ENCODE results near the gene CPLX1. TPM values are rescaled to one million over a fixed set of nuclear protein-coding genes. Genes with fewer than 3 reads are reported as not detected.

Gene CPLX1
- total RNA-seq, 1 donor, result not detected

- no peak overlapping the region for H2AFZ ChIP-seq (ENCODE audit: low read length)
- TF ChIP-seq CTCF (IDR thresholded peaks at IDR 0.05; ENCODE audit: extremely low read depth, low read depth, low read length), result no peak
- DNase-seq (ENCODE audit: insufficient read length, low spot score, missing footprints), result peak; percentile 41
- no peaks in the 10 kb centered on the region for H4K20me1 ChIP-seq (ENCODE audit: insufficient read depth, low read length)
- H3K27me3 ChIP-seq (ENCODE audit: insufficient read depth, low read length), result peaks cover 8% of the 10 kb centered on the region
- no peaks in the 10 kb centered on the region for H3K79me2 ChIP-seq (ENCODE audit: insufficient read depth, low read length)
- H3K36me3 ChIP-seq (ENCODE audit: insufficient read depth, low read length), result no peaks in the 10 kb centered on the region
- no peaks in the 10 kb centered on the region for H3K4me1 ChIP-seq (ENCODE audit: insufficient read depth, low read length)
- H3K4me2 ChIP-seq (ENCODE audit: insufficient read depth, low read length), result no peak overlapping the region
- H3K9me3 ChIP-seq (ENCODE audit: low read depth, low read length), result peaks cover 9% of the 10 kb centered on the region
- no peak overlapping the region for H3K27ac ChIP-seq (ENCODE audit: low read depth, low read length)
- H3K4me3 ChIP-seq (ENCODE audit: insufficient read depth, low read length), result no peak overlapping the region
These were observed 11.8 kb upstream of the CPLX1 start for GRCh38 chr4:837772-838171.

DNA sequence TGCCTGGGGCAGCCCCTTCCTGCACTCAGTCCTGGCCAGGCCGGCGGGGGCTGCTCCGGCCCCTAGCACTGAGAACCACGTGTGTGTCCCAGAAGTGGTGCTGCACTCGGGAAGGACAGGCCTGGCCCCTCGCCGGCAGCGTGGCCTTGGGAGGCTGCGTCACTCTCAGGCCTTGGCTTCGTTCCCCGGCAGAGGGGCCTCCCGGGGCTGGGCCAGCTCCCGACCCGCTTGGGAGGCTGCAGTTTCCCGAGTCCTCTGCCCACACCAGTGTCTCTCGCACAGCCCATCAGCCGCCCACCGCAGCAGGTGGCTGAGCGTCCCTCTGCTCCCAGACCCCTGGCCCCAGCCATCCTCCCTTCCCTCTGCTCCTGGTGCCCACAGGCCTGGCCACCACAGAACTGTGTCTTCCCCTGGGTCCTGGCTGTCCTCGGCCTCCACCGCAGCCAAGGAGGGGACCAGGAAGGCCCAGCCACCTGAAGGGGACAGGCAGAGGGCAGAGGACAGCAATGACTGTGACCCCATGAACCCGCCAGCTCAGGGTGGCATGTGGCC is 10.9 kb upstream of the CPLX1 start:
- Histone ChIP-seq H3K79me2 (ENCODE audit: insufficient read depth, low read length) (no peaks in the 10 kb centered on the region), H3K4me2 (ENCODE audit: insufficient read depth, low read length) (no peak overlapping the region), H3K4me1 (ENCODE audit: insufficient read depth, low read length) (no peaks in the 10 kb centered on the region), H3K27me3 (ENCODE audit: insufficient read depth, low read length) (peaks cover 9% of the 10 kb centered on the region), H4K20me1 (ENCODE audit: insufficient read depth, low read length) (no peaks in the 10 kb centered on the region), H2AFZ (ENCODE audit: low read length) (no peak overlapping the region), H3K4me3 (ENCODE audit: insufficient read depth, low read length) (no peak overlapping the region), H3K27ac (ENCODE audit: low read depth, low read length) (no peak overlapping the region), H3K36me3 (ENCODE audit: insufficient read depth, low read length) (no peaks in the 10 kb centered on the region), H3K9me3 (ENCODE audit: low read depth, low read length) (peaks cover 9% of the 10 kb centered on the region)
- DNase-seq (ENCODE audit: insufficient read length, low spot score, missing footprints), result peak; percentile 75
- TF ChIP-seq CTCF (IDR thresholded peaks at IDR 0.05; ENCODE audit: extremely low read depth, low read depth, low read length), result no peak

DNA sequence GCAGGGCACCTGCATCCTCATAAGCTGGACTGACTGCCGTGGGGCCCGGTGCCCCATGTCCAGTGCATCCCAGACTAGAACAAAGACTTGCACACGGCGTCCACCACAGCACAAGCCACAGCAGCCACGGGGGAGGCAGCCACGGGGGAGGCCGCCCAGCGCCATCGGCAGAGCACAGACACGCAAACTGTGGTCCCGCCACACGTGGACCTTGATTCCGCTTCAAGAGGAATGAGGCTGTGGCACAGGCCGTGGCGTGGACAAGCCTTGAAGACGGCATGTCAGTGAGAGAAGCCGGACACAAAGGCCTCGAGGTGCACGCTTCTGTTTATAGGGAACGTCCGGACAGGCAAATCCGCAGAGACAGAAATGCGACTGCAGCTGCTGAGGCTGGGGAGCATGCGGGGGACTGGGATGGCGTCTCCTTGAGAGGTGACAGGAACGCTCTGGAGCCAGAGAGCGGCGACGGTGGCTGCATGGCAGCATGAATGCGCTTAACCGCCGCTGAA is 10.1 kb upstream of the CPLX1 start:
- DNase-seq (ENCODE audit: insufficient read length, low spot score, missing footprints), result peak; percentile 81
- no peak for TF ChIP-seq CTCF (IDR thresholded peaks at IDR 0.05; ENCODE audit: extremely low read depth, low read depth, low read length)
- H3K4me3 ChIP-seq (ENCODE audit: insufficient read depth, low read length), result no peak overlapping the region
- no peaks in the 10 kb centered on the region for H4K20me1 ChIP-seq (ENCODE audit: insufficient read depth, low read length)
- no peak overlapping the region for H2AFZ ChIP-seq (ENCODE audit: low read length)
- H3K27ac ChIP-seq (ENCODE audit: low read depth, low read length), result no peak overlapping the region
- no peaks in the 10 kb centered on the region for H3K4me1 ChIP-seq (ENCODE audit: insufficient read depth, low read length)
- H3K4me2 ChIP-seq (ENCODE audit: insufficient read depth, low read length), result no peak overlapping the region
- H3K27me3 ChIP-seq (ENCODE audit: insufficient read depth, low read length), result peaks cover 9% of the 10 kb centered on the region
- H3K9me3 ChIP-seq (ENCODE audit: low read depth, low read length), result peaks cover 9% of the 10 kb centered on the region
- H3K36me3 ChIP-seq (ENCODE audit: insufficient read depth, low read length), result no peaks in the 10 kb centered on the region
- H3K79me2 ChIP-seq (ENCODE audit: insufficient read depth, low read length), result no peaks in the 10 kb centered on the region

- peak; percentile 83 for DNase-seq (ENCODE audit: insufficient read length, low spot score, missing footprints)
- no peak overlapping the region for H2AFZ ChIP-seq (ENCODE audit: low read length)
- no peaks in the 10 kb centered on the region for H3K36me3 ChIP-seq (ENCODE audit: insufficient read depth, low read length)
- H3K4me3 ChIP-seq (ENCODE audit: insufficient read depth, low read length), result no peak overlapping the region
- H4K20me1 ChIP-seq (ENCODE audit: insufficient read depth, low read length), result no peaks in the 10 kb centered on the region
- no peak overlapping the region for H3K4me2 ChIP-seq (ENCODE audit: insufficient read depth, low read length)
- H3K79me2 ChIP-seq (ENCODE audit: insufficient read depth, low read length), result no peaks in the 10 kb centered on the region
- peaks cover 9% of the 10 kb centered on the region for H3K27me3 ChIP-seq (ENCODE audit: insufficient read depth, low read length)
- no peak for TF ChIP-seq CTCF (IDR thresholded peaks at IDR 0.05; ENCODE audit: extremely low read depth, low read depth, low read length)
- H3K27ac ChIP-seq (ENCODE audit: low read depth, low read length), result no peak overlapping the region
- H3K9me3 ChIP-seq (ENCODE audit: low read depth, low read length), result peaks cover 9% of the 10 kb centered on the region
- no peaks in the 10 kb centered on the region for H3K4me1 ChIP-seq (ENCODE audit: insufficient read depth, low read length)
These were observed 9.4 kb upstream of the CPLX1 start for GRCh38 chr4:835148-836002.

All from osteoblast (primary cell).